NT2/D1 (cell line): ENCODE measurements around the gene SS18L1.

Experiments
- SUZ12 ChIP-seq: IDR thresholded peaks from 2 replicates; pipeline ENCODE4 v1.6.1; 2011; ENCODE audit not compliant: insufficient read length, insufficient read depth; ENCODE audit errors: extremely low read depth
- ZNF274 ChIP-seq: IDR thresholded peaks from 2 replicates; pipeline ENCODE4 v1.6.1; 2011; ENCODE audit warnings: mild to moderate bottlenecking, low read depth, low read length

GRCh38 chr20:62160253-62160652 is 16.7 kb downstream of the SS18L1 start:
- TF ChIP-seq ZNF274 (no peak), SUZ12 (no peak)
